Ectodermal cell (in vitro differentiated cells): Measurements from ENCODE around the gene LAMTOR1.

ENCODE experiments used
- H3K27ac ChIP-seq: 2 replicates; pipeline ENCODE4 v1.7.0; 2013; ENCODE audit warnings: mild to moderate bottlenecking, low read depth, low read length; ENCODE audit not compliant: insufficient read depth, poor library complexity, severe bottlenecking
- H3K27me3 ChIP-seq: 2 replicates; pipeline ENCODE4 v1.7.0; 2013; ENCODE audit warnings: mild to moderate bottlenecking, low read length; ENCODE audit not compliant: insufficient read depth, control insufficient read depth, poor library complexity, severe bottlenecking
- H3K36me3 ChIP-seq: one replicate; pipeline ENCODE4 v1.7.0; 2013; ENCODE audit warnings: low read length; ENCODE audit not compliant: control insufficient read depth, insufficient read depth
- H3K4me1 ChIP-seq: one replicate; pipeline ENCODE4 v1.7.0; 2013; ENCODE audit warnings: low read length; ENCODE audit not compliant: control insufficient read depth, insufficient read depth
- H3K4me3 ChIP-seq: 2 replicates; pipeline ENCODE4 v1.7.0; 2013; ENCODE audit warnings: low read depth, low read length, control low read depth; ENCODE audit not compliant: insufficient read depth
- H3K9me3 ChIP-seq: 2 replicates; pipeline ENCODE4 v1.7.0; 2013; ENCODE audit warnings: mild to moderate bottlenecking, low read length, moderate library complexity; ENCODE audit not compliant: control insufficient read depth
- WGBS, 2 experiments: methylation state at CpG; one replicate each; pipeline ENCODE4 v1.1.7; 2013; ENCODE audit warnings: missing lambda C conversion rate in 2 of 2; 5-methylcytosine and 5-hydroxymethylcytosine counted together

LAMTOR1 gene

DNA sequence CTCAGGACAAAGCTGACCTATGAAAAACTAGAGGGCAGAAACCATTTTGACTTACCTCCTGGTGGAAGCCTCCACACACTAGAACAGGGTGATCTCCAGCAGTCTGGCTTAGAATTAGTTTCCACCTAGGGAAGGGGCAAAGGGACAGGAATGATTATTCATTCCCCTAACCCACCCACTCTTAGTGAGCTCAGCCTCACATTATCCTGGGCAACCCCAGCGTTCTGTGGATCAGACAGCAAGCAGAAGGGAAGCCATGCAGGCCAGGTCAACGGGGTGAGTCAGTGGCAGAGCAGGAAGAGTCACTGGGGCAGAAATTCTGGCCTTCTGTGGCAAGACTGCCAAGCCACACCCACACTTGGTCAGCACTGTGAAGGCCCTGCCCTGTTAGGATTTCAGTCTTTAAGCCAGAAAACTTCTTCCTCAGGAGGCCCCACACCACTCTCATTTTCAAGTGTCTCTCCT, 33.3 kb downstream of the LAMTOR1 start:
- no peak overlapping the region for H3K4me3 ChIP-seq
- no peaks in the 10 kb centered on the region for H3K27me3 ChIP-seq
- H3K9me3 ChIP-seq = no peaks in the 10 kb centered on the region
- peaks cover 3% of the 10 kb centered on the region for H3K36me3 ChIP-seq
- WGBS, 2 experiments = 57 to 58% methylated on average over 2 of the region's 2 CpGs
- no peak overlapping the region for H3K27ac ChIP-seq
- H3K4me1 ChIP-seq = peaks cover 18% of the 10 kb centered on the region

DNA sequence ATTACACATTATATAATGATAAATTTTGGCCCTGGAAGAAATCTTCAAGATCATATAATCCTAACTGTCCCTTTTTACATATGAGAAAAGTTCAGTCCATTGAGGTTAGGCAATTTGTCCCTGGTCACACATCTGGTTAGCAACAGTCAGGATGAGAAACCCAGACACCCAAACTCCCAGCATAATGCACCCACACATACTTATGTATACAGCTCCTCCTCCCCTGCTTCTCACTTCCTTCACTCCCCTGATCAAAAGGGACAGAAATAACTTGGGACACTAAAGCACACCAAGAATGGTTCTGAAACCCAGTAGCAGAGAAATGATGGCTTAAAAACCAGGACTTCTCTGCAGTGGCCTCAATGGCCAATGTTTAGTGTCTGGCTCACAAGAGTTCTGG, 33.9 kb downstream of the LAMTOR1 start:
- Histone ChIP-seq H3K4me3 (no peak overlapping the region), H3K27me3 (no peaks in the 10 kb centered on the region), H3K4me1 (peaks cover 18% of the 10 kb centered on the region), H3K9me3 (no peaks in the 10 kb centered on the region), H3K36me3 (peaks cover 3% of the 10 kb centered on the region), H3K27ac (no peak overlapping the region)

DNA sequence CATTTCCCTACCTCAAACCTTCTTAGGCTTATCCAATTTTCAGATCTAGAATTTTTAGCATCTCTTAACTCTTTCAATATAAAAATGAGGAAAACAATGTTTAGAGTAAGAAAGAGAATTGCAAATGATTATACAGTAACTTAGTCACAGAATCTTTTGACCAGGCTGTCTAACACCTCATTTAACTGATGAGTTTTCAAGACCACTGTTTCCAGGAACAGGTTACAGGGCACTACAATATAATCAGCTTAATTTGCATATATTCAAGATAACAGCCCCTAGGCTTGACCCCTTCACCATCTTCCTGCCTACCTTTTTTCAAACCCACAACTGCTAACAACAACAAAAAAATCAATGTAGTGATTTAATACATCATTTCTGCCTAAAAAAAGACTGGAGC, 35.4 kb downstream of the LAMTOR1 start:
- Histone ChIP-seq H3K9me3 (no peaks in the 10 kb centered on the region), H3K36me3 (peaks cover 3% of the 10 kb centered on the region), H3K27ac (no peak overlapping the region), H3K4me3 (no peak overlapping the region), H3K4me1 (peaks cover 14% of the 10 kb centered on the region), H3K27me3 (no peaks in the 10 kb centered on the region)

DNA sequence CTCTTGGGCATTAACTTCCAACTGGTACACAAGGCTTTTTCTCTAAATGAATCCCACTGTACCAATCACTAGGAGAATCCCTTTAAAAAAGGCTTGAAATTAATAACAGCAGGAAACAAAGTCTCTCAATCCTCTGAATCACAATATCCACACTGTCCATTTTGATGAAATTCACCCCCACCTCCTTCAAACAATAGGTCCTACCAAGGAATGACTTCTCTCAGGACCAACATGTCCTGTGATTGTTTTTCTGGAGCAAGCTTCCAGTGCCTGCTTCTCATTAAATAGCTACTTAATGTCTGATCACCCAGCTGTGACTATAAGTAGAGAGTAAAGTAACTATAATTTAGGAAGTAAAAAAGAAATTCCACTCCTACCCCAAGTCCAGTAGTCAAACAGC, 35.8 kb downstream of the LAMTOR1 start:
- Histone ChIP-seq H3K4me1 (peaks cover 14% of the 10 kb centered on the region), H3K36me3 (peaks cover 3% of the 10 kb centered on the region), H3K27ac (no peak overlapping the region), H3K27me3 (no peaks in the 10 kb centered on the region), H3K4me3 (no peak overlapping the region), H3K9me3 (no peaks in the 10 kb centered on the region)

DNA sequence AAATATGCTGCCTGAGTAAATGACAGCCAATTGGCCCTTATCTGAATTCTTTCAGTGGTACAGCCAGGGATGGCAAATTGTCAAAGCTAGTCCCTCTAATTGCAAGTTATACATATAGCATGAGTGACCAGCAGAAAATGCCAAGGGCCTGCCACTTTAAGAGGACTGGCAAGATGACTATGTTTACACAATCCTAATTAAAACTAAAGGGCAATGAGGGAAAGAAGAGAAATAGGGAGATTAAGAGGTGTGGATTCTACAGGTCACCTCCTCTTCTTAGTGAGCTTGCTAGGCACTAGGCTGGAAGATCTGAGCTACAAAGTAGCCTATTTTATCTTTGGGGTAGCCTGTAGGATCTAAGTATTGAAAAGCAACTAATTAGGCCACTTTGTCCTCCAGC, 36.2 kb downstream of the LAMTOR1 start:
- Histone ChIP-seq H3K4me1 (peaks cover 14% of the 10 kb centered on the region), H3K9me3 (no peaks in the 10 kb centered on the region), H3K27ac (no peak overlapping the region), H3K36me3 (peaks cover 3% of the 10 kb centered on the region), H3K27me3 (no peaks in the 10 kb centered on the region), H3K4me3 (no peak overlapping the region)

DNA sequence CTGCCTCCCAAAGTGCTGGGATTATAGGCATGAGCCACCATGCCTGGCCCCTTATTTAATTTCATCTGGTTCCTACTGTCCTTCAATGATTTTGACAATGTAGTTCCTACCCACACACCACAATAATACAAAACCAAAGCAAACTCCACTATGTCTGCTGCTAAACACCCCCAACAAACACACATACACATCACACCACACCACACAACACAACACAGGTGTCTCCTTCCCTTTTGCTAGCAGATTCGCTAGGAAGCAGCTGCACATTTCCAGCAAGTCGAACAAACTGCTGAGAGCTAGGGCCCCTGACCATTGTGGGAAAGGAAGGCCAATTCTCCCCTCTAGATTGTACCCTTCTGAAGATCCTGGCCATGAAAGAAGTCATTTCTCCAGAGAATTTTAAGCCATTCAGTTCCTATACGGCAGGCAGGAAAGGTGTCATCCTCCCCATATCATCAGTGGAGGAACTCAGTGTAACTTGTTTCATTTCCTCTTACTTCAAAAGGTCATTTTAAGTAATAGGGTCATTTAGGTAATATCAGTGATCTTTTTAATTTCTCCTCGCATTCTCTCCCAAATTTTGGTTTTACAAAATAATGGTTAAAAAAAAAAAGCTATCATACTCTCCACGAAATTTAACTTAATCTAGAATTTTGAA, 41.2 kb downstream of the LAMTOR1 start:
- peaks cover 3% of the 10 kb centered on the region for H3K36me3 ChIP-seq
- H3K4me1 ChIP-seq = no peaks in the 10 kb centered on the region
- H3K27me3 ChIP-seq = no peaks in the 10 kb centered on the region
- no peak overlapping the region for H3K4me3 ChIP-seq
- no peak overlapping the region for H3K27ac ChIP-seq
- 93 to 94% methylated on average over 3 of the region's 5 CpGs for WGBS, 2 experiments
- H3K9me3 ChIP-seq = no peaks in the 10 kb centered on the region

DNA sequence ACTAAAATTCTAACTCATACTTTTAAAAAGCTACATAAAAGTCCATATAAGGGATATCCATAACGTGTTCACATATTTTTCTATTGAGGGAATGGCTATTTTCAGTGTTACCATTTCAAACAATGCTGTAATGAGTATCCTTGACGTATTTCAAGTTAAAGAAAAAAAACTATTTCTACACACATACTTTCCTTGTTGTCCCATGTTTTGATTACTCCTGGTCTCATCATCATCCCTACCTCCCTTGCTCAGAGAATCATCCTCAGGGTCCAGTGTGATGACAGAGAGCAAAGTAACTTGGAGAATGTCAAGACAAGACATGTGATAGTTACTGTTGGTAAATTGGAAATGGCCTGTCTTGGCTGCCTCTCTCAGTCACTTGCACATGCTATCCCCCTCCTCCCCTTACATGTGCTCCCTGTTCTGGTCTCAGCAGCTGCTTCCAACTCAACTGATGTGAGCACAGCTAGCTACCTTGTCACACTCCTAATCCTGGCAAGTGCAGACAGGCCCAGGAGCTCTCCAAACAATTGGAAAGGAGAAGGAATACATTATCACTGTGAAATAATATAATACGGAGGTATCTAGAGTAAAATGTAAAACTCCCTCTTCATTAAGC, 44.6 kb downstream of the LAMTOR1 start:
- Histone ChIP-seq H3K4me3 (no peak overlapping the region), H3K27ac (no peak overlapping the region), H3K9me3 (no peaks in the 10 kb centered on the region), H3K36me3 (no peaks in the 10 kb centered on the region), H3K27me3 (no peaks in the 10 kb centered on the region), H3K4me1 (no peaks in the 10 kb centered on the region)
- 98 to 100% methylated on average over 2 to 3 of the region's 3 CpGs for WGBS, 2 experiments

DNA sequence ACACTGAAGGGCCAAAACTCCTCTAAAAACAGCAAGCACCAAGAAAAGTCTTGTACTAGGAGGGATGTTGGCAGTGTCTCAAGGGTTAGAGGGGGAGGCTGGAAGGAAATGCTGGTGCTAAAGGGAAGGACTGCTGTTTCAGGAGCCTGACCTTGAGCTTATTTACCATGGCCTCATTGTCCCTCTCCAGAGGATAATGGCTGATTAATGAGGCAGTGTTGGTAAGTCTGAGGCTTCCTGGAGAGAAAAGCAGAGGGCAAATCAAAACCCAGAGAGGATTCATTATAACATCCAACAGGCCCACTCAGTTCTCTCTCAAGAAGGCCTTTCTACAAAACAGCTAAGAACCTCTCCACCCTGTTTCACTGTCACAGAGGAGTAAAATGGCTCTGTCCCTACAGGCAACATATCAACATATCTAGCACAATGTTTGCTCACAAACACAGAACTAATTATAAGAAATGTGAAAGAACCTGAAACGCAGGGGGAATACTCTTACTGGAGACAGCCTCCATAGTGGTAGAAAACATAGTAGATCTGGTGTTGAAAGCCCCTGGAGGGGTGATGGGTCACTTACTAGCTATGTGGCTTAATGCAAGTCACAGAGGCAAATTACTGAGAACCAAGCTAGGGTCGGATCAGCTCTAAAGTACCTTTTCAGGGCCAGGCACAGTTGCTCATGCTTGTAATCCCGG, 54.2 kb downstream of the LAMTOR1 start:
- Histone ChIP-seq H3K36me3 (peaks cover 4% of the 10 kb centered on the region), H3K9me3 (no peaks in the 10 kb centered on the region), H3K27ac (no peak overlapping the region), H3K27me3 (no peaks in the 10 kb centered on the region), H3K4me1 (no peaks in the 10 kb centered on the region), H3K4me3 (no peak overlapping the region)
- 90 to 95% methylated on average over 3 of the region's 3 CpGs for WGBS, 2 experiments
